HEK293T (cell line): ENCODE data around the gene PAM.

ENCODE experiments used
- CTCF ChIA-PET: fragments of 350-600 bp; formaldehyde crosslinking; extraction: SDS; loops from one replicate; lab custom pipeline; 2021; ENCODE audit warnings: antibody characterized with exemption, inconsistent platforms; lab: Yijun Ruan, JAX
- POLR2A ChIA-PET: fragments of 350-600 bp; formaldehyde crosslinking; extraction: SDS; loops from one replicate; lab custom pipeline; 2020; ENCODE audit warnings: antibody characterized with exemption, inconsistent platforms; lab: Yijun Ruan, JAX
- DNase-seq: peaks from one replicate; pipeline ENCODE4 v3.0.0; 2012; ENCODE audit warnings: mixed read lengths; ENCODE audit errors: extremely low spot score
- ARNT ChIP-seq: fragments of 450-650 bp; IDR thresholded peaks from 2 replicates; pipeline ENCODE4 v1.6.1; 2017; ENCODE audit warnings: mild to moderate bottlenecking
- BHLHE40 ChIP-seq: fragments of 450-650 bp; IDR thresholded peaks from 2 replicates; pipeline ENCODE4 v1.6.1; 2016; ENCODE audit warnings: mild to moderate bottlenecking, moderate library complexity, borderline replicate concordance
- CTBP1 ChIP-seq: fragments of 450-650 bp; IDR thresholded peaks from 2 replicates; pipeline ENCODE4 v1.6.1; 2016; ENCODE audit warnings: borderline replicate concordance
- ELF4 ChIP-seq: fragments of 450-650 bp; IDR thresholded peaks from 2 replicates; pipeline ENCODE4 v1.6.1; 2017; ENCODE audit warnings: antibody characterized with exemption
- FOXA1 ChIP-seq: fragments of 450-650 bp; IDR thresholded peaks from 2 replicates; pipeline ENCODE4 v1.6.1; 2016; ENCODE audit warnings: mild to moderate bottlenecking
- FOXK2 ChIP-seq: fragments of 450-650 bp; IDR thresholded peaks from 2 replicates; pipeline ENCODE4 v1.6.1; 2016; ENCODE audit warnings: mild to moderate bottlenecking
- FOXM1 ChIP-seq: fragments of 450-650 bp; IDR thresholded peaks from 2 replicates; pipeline ENCODE4 v1.6.1; 2017; ENCODE audit warnings: mild to moderate bottlenecking, borderline replicate concordance
- HDGF ChIP-seq: fragments of 450-650 bp; IDR thresholded peaks from 2 replicates; pipeline ENCODE4 v1.6.1; 2017; ENCODE audit warnings: antibody characterized with exemption, borderline replicate concordance
- L3MBTL2 ChIP-seq: fragments of 450-650 bp; conservative IDR thresholded peaks from 2 replicates; pipeline ENCODE4 v1.6.1; 2016; ENCODE audit warnings: mild to moderate bottlenecking
- LEF1 ChIP-seq: fragments of 450-650 bp; IDR thresholded peaks from 2 replicates; pipeline ENCODE4 v1.6.1; 2017; ENCODE audit warnings: mild to moderate bottlenecking, borderline replicate concordance
- NFRKB ChIP-seq: fragments of 450-650 bp; IDR thresholded peaks from 2 replicates; pipeline ENCODE4 v1.6.1; 2016; ENCODE audit warnings: mild to moderate bottlenecking, moderate library complexity
- PKNOX1 ChIP-seq: fragments of 450-650 bp; IDR thresholded peaks from 2 replicates; pipeline ENCODE4 v1.6.1; 2016
- SP1 ChIP-seq: fragments of 450-650 bp; IDR thresholded peaks from 2 replicates; pipeline ENCODE4 v1.6.1; 2017
- SUZ12 ChIP-seq: fragments of 450-650 bp; IDR thresholded peaks from 2 replicates; pipeline ENCODE4 v1.6.1; 2016; ENCODE audit warnings: mild to moderate bottlenecking
- TARDBP ChIP-seq: fragments of 450-650 bp; IDR thresholded peaks from 2 replicates; pipeline ENCODE4 v1.6.1; 2016
- ZNF384 ChIP-seq: fragments of 450-650 bp; IDR thresholded peaks from 2 replicates; pipeline ENCODE4 v1.6.1; 2016

The PAM gene

DNA sequence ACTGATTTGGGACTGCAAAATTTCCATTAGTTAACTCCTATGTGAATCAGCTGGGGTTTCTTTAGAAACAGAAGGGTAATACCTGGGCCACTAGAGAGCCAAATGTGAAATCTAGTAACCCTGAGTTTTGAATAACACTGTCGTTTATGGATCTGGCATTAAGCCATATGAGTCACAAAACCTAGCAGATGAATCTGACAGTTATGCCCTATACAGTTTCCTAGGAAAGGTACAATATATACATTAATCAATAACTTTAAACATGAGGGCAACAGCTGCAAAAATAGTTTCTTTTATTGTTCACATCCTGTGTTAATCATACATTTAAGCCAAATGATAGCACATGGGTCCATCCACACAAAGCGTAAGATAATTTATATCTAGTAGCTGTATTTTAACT is 56.9 kb downstream of the PAM start:
- no peak for DNase-seq

DNA sequence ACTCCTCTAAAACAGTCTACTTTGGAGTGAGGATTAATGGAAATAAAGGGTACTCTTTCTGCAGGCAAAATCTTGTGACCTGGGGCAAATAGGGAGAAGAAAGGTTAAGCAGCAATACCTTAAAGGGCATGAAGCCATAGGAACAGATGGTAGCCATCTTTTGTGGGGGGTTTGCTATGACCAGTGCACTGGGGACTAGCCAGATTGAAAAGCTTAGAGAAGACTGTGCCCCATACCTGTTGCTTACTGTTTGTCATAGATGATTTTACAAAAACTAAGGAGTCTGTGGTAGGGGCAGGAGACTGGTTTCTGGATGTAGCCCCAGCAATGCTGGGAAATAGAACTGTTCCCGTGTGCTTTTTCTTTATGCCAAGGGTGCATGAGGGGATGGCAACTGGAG is 58.6 kb downstream of the PAM start:
- TF ChIP-seq HDGF (no peak), ELF4 (no peak), FOXA1 (no peak), BHLHE40 (no peak), NFRKB (no peak), CTBP1 (no peak), ZNF384 (no peak), SUZ12 (no peak), SP1 (no peak), FOXK2 (no peak), FOXM1 (no peak), PKNOX1 (no peak), L3MBTL2 (no peak), LEF1 (no peak), TARDBP (no peak), ARNT (no peak)
- CTCF ChIA-PET = no interaction called here
- POLR2A ChIA-PET = no interaction called here
- DNase-seq = no peak

More for the DNA sequence above, 56.9 kb downstream of the PAM start:
- no peak for TF ChIP-seq ZNF384
- TF ChIP-seq FOXM1 = no peak
- no peak for TF ChIP-seq FOXA1
- no peak for TF ChIP-seq ARNT
- TF ChIP-seq SUZ12 = no peak
- no peak for TF ChIP-seq TARDBP
- no peak for TF ChIP-seq FOXK2
- TF ChIP-seq PKNOX1 = no peak
- TF ChIP-seq BHLHE40 = no peak
- TF ChIP-seq L3MBTL2 = no peak
- no peak for TF ChIP-seq SP1
- TF ChIP-seq LEF1 = no peak
- TF ChIP-seq ELF4 = no peak
- TF ChIP-seq CTBP1 = no peak
- TF ChIP-seq HDGF = no peak
- TF ChIP-seq NFRKB = no peak
- ChIA-PET POLR2A (no interaction called here), CTCF (no interaction called here)

DNA sequence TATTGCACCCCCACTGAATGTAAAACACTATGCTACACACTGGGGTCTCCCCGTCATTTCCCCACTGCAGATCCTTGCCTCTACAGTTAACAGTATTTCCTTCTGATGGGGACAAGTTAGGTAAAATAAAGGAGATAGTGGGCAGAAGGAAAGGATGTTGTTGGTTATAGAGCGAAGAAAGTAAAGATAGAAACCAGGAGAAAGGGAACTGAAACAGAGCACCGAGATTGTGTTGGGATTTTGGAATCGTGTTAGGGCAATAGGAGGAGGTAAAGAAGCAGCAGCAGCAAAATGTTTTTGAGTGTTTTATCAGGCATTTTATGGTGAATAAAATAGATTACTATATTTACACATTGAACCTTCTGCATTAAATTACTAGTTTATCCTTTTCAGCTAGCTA is 60.0 kb downstream of the PAM start:
- TF ChIP-seq TARDBP (no peak), SUZ12 (no peak), ZNF384 (no peak), BHLHE40 (no peak), FOXM1 (no peak), CTBP1 (no peak), LEF1 (no peak), FOXK2 (no peak), SP1 (no peak), HDGF (no peak), ELF4 (no peak), FOXA1 (no peak), NFRKB (no peak), ARNT (no peak), L3MBTL2 (no peak)
- CTCF ChIA-PET = no interaction called here
- DNase-seq = no peak
- POLR2A ChIA-PET = no interaction called here

GRCh38 chr5:102815540-102816332 is 60.6 kb downstream of the PAM start:
- ChIA-PET CTCF (no interaction called here), POLR2A (no interaction called here)
- no peak for TF ChIP-seq L3MBTL2
- no peak for TF ChIP-seq HDGF
- TF ChIP-seq TARDBP = no peak
- TF ChIP-seq ZNF384 = no peak
- TF ChIP-seq LEF1 = no peak
- no peak for TF ChIP-seq PKNOX1
- no peak for TF ChIP-seq SP1
- TF ChIP-seq SUZ12 = no peak
- no peak for TF ChIP-seq FOXM1
- TF ChIP-seq ARNT = no peak
- no peak for TF ChIP-seq FOXA1
- no peak for TF ChIP-seq ELF4
- TF ChIP-seq NFRKB = no peak
- no peak for DNase-seq

GRCh38 chr5:102818345-102818744 is 63.2 kb downstream of the PAM start:
- no peak for DNase-seq
- TF ChIP-seq HDGF = no peak
- TF ChIP-seq SUZ12 = no peak
- no peak for TF ChIP-seq FOXK2
- no peak for TF ChIP-seq CTBP1
- no peak for TF ChIP-seq ELF4
- no peak for TF ChIP-seq SP1
- no peak for TF ChIP-seq FOXA1
- TF ChIP-seq PKNOX1 = no peak
- no peak for TF ChIP-seq NFRKB
- TF ChIP-seq BHLHE40 = no peak
- no peak for TF ChIP-seq ZNF384
- TF ChIP-seq TARDBP = no peak
- POLR2A ChIA-PET = no interaction called here
- CTCF ChIA-PET = no interaction called here
